ENCODE data around the gene PRKAG2. TPM values are rescaled to one million over a fixed set of nuclear protein-coding genes. Genes with fewer than 3 reads are reported as not detected.

Gene PRKAG2
- total RNA-seq, 1 experiment from 2014 or later, result 59.7 TPM

GRCh38 chr7:151818674-151819519, 58.0 kb downstream of the PRKAG2 start:
- no peak for DNase-seq (ENCODE audit: low spot score)

GRCh38 chr7:151817981-151818673, 58.8 kb downstream of the PRKAG2 start:
- DNase-seq (ENCODE audit: low spot score), result no peak

- no peak for DNase-seq (ENCODE audit: low spot score)
Measured at GRCh38 chr7:151817315-151817690, 59.6 kb downstream of the PRKAG2 start.

- no peak for DNase-seq (ENCODE audit: low spot score)
Measured at GRCh38 chr7:151816562-151817314, 60.2 kb downstream of the PRKAG2 start.

GRCh38 chr7:151815419-151815818, 61.5 kb downstream of the PRKAG2 start:
- no peak for DNase-seq (ENCODE audit: low spot score)

DNA sequence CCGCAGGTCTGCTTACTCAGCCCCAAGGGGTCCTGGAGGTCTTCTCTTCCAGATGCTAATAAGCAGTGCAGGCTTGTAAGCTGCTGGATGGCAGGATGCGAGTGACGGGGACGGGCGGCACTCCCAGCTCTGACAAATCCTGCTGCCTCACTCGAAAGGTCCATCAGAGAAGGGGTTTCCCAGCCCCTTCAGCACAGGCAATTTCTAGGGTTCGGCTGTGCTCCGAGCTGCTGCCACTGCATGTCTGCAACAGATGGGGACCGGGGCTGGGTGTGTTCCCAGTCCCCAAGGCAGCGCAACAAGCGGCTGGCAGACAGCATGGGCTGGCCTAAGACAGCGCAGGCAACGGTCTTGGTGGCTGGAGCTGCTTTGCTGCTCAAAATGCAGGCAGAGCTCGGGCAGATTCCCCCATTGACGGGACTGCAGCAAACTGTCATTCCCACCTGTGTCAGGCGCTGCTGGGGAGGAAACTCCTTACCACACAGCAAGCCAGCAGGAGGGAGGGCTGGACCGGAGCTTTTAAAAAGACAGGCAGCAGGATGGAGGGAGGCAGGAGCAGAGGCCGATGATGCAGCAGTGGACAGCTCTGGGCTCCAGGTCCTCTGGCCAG, 62.4 kb downstream of the PRKAG2 start:
- no peak for DNase-seq (ENCODE audit: low spot score)

- DNase-seq (ENCODE audit: low spot score), result no peak
Measured at GRCh38 chr7:151813997-151814396, 62.9 kb downstream of the PRKAG2 start.

DNA sequence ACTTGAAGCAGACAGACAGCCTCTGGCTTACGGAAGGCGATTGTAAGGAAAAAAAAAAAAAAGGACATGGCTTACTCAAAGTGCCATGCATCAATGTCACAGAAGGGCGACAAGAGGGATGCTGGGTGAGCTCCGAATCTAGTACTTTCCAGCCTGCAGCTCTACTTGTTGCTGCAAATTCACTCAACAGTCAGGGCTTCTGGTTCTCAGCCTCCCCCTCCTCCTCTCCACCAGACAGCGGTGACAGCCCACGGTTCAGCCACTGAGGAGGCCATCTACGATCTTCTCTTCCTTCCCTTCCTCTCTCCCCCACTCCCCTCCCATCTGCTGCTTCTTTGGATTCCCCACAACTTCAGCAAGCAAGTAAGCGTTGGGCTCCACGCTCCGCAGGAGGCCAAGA, 63.5 kb downstream of the PRKAG2 start:
- DNase-seq (ENCODE audit: low spot score), result no peak

- DNase-seq (ENCODE audit: low spot score), result no peak
Measured at GRCh38 chr7:151812967-151813366, 63.9 kb downstream of the PRKAG2 start.

GRCh38 chr7:151810441-151811232, 66.3 kb downstream of the PRKAG2 start:
- peak; percentile 29 for DNase-seq (ENCODE audit: low spot score)

DNA sequence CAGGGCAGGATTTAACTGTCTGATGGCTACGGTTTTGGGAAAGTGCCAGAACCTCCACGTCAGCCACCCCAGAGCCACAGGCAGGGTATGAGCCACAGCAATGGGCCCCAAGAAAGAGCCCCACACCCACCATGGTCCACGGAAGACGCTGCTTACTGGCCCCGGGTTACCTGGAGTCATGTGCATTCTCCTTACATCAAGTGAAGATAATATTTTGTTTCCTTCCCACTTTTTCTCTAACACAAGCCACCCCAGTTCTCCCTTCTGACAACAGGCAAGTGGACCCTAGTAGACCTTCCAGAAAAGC, 67.1 kb downstream of the PRKAG2 start:
- DNase-seq (ENCODE audit: low spot score), result no peak

DNA sequence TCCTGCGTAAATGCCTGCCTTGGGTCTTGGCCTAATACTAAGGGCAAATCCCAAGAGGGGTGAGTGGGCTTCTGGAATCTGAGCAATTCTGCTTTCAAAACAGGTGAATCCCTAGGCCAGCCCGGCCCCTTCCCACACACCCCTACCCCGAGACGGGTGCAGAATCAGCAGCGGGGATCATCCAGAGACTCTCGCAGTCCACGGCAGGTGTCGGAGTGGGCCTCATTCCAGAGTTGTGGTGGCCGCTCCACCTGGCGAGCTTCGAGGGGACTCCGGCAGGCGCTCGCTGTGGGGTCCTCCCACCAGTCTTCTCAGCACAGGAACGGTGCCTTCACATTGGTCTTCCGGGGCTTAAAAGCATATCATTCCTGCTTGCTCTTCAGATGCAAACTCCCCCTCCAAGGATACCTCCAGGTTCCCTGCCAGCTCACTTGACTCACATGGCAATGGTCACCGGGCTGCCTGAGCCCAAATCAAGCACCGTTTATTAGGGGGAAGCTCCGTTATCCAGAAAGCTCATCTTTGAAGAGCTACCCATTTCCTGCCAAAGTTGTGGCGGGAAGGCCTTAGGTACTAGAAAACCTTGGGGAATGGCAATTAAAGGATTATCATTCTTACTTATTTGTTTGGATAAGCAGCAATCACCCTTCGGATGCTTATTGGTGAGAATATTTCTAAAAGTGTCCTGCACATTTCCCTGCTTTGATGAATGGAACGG, 67.6 kb downstream of the PRKAG2 start:
- no peak for DNase-seq (ENCODE audit: low spot score)

GRCh38 chr7:151808400-151809145, 68.3 kb downstream of the PRKAG2 start:
- peak; percentile 82 for DNase-seq (ENCODE audit: low spot score)

GRCh38 chr7:151807846-151808245, 69.1 kb downstream of the PRKAG2 start:
- DNase-seq (ENCODE audit: low spot score), result no peak

GRCh38 chr7:151806952-151807775, 69.8 kb downstream of the PRKAG2 start:
- DNase-seq (ENCODE audit: low spot score), result no peak

DNA sequence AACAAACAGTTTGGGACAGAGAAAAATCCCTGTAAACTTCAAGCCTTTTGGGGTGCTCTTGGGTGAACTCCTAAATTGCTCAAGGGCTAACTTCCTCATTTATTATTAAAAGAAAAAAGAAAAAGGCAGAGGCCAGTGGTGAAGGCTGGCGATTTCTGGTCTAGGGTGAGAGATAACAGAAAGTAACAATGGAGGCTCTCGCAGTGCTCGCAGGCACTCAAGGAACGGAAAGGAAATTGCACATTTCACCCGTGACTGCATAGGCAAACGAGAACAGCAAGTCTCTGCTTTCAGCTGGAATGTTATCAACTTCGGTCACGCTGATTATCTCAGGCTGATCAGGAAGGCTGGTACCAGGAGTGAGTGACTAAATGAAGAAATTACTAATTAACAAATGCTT, 70.7 kb downstream of the PRKAG2 start:
- DNase-seq (ENCODE audit: low spot score), result no peak

DNA sequence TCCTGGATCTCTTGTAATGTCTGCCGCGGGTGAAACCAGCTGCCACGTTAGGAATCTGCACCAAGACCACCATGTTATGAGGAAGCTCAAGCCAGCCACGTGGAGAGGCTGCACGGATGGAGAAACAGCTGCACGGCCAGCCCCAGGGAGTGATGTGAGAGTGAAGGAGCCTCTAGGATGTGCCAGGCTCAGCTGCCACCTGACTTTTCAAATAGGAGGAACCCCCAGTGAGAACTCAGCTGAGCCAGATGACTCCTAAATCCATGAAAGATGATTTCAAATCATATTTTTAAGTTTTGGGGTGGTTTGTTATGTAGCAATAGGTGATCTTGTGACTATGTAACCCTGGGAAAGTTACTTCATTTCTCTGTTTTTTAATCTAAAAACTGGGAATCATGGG, 71.7 kb downstream of the PRKAG2 start:
- no peak for DNase-seq (ENCODE audit: low spot score)

- DNase-seq (ENCODE audit: low spot score), result no peak
Measured at GRCh38 chr7:151804756-151805155, 72.2 kb downstream of the PRKAG2 start.

DNA sequence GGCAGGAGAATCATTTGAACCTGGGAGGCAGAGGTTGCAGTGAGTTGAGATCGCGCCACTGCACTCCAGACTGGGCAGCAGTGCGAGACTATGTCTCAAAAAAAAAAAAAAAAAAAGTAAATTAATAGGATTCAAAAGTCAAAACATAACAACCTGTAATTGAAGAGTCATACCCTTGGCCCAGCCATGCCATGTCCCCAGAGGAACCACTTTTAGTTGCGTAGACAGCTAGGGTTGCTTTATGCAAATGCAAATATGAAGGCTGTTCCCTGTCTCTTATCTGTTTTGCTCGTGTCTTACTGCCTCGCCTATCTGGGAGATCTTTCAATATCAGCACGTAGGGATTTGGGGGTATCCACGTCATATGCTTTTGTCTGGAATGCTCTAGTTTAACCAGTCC, 73.1 kb downstream of the PRKAG2 start:
- no peak for DNase-seq (ENCODE audit: low spot score)

All from A172 (cell line).